HEK293 (cell line): ENCODE measurements around the gene TMIGD1.

Experiments
- CTCF ChIA-PET: fragments of 350-600 bp; formaldehyde crosslinking; extraction: SDS; loops from one replicate; lab custom pipeline; 2021; ENCODE audit warnings: antibody characterized with exemption; lab: Yijun Ruan, JAX
- POLR2A ChIA-PET: fragments of 300-600 bp; formaldehyde crosslinking; extraction: SDS; loops from one replicate; lab custom pipeline; 2020; ENCODE audit warnings: antibody characterized with exemption, inconsistent platforms; lab: Yijun Ruan, JAX
- H3K27ac ChIP-seq: fragments of 200-500 bp; sonication (Bioruptor generic); 2 replicates; pipeline ENCODE4 v1.5.1; 2014; ENCODE audit warnings: low read depth, low read length, control low read depth, inconsistent platforms; ENCODE audit errors: extremely low read depth
- H3K36me3 ChIP-seq, 2 experiments: fragments of 200-500 bp in 1 of 2; sonication (Bioruptor generic) in 1 of 2; 1 replicate in 1 of 2; 2 replicates in 1 of 2; pipeline ENCODE4 v1.5.1; 2014 to 2017; ENCODE audit warnings: inconsistent platforms in 2 of 2, low read length in 2 of 2; ENCODE audit not compliant: control insufficient read depth in 2 of 2, insufficient read depth in 1 of 2
- H3K4me1 ChIP-seq: fragments of 200-500 bp; sonication (Bioruptor generic); 2 replicates; pipeline ENCODE4 v1.5.1; 2014; ENCODE audit warnings: mild to moderate bottlenecking, low read length, inconsistent platforms; ENCODE audit not compliant: control insufficient read depth, insufficient read depth
- H3K4me3 ChIP-seq: 2 replicates; pipeline ENCODE4 v1.5.1; 2011; ENCODE audit warnings: low read depth, mild to moderate bottlenecking, control low read depth, low read length, moderate library complexity
- H3K9me3 ChIP-seq: fragments of 200-500 bp; sonication (Bioruptor generic); 2 replicates; pipeline ENCODE4 v1.5.1; 2014; ENCODE audit warnings: low read depth, low read length, inconsistent platforms; ENCODE audit not compliant: control insufficient read depth, insufficient read depth
- GFI1B ChIP-seq: fragments of 450-650 bp; formaldehyde crosslinking; IDR thresholded peaks from 2 replicates; pipeline ENCODE4 v1.5.1; 2016; ENCODE audit warnings: missing biosample characterization, missing genetic modification characterization
- GLI4 ChIP-seq: fragments of 450-650 bp; formaldehyde crosslinking; IDR thresholded peaks from 2 replicates; pipeline ENCODE4 v1.5.1; 2016; ENCODE audit warnings: missing biosample characterization, missing genetic modification characterization
- GLIS1 ChIP-seq: fragments of 450-650 bp; formaldehyde crosslinking; IDR thresholded peaks from 2 replicates; pipeline ENCODE4 v1.5.1; 2016; ENCODE audit warnings: missing biosample characterization, missing genetic modification characterization
- HOXD13 ChIP-seq: sonication (generic); formaldehyde crosslinking; IDR thresholded peaks from 2 replicates; pipeline ENCODE4 v1.8.0; 2022; ENCODE audit warnings: missing genetic modification reagents, borderline replicate concordance
- KLF9 ChIP-seq: fragments of 450-650 bp; formaldehyde crosslinking; IDR thresholded peaks from 2 replicates; pipeline ENCODE4 v1.5.1; 2016; ENCODE audit warnings: missing biosample characterization, missing genetic modification characterization, low read depth
- OVOL3 ChIP-seq: fragments of 450-650 bp; formaldehyde crosslinking; IDR thresholded peaks from 2 replicates; pipeline ENCODE4 v1.5.1; 2016; ENCODE audit warnings: missing biosample characterization, missing genetic modification characterization
- SP7 ChIP-seq: fragments of 450-650 bp; formaldehyde crosslinking; IDR thresholded peaks from 2 replicates; pipeline ENCODE4 v1.5.1; 2016; ENCODE audit warnings: missing biosample characterization, missing genetic modification characterization
- WT1 ChIP-seq: fragments of 450-650 bp; formaldehyde crosslinking; IDR thresholded peaks from 2 replicates; pipeline ENCODE4 v1.5.1; 2016; ENCODE audit warnings: missing biosample characterization, missing genetic modification characterization
- ZFHX2 ChIP-seq: fragments of 450-650 bp; formaldehyde crosslinking; conservative IDR thresholded peaks from 2 replicates; pipeline ENCODE4 v1.5.1; 2016; ENCODE audit warnings: missing biosample characterization, missing genetic modification characterization
- ZNF16 ChIP-seq: fragments of 450-650 bp; formaldehyde crosslinking; IDR thresholded peaks from 2 replicates; pipeline ENCODE4 v1.5.1; 2016; ENCODE audit warnings: low read depth, missing biosample characterization, missing genetic modification characterization
- ZNF324 ChIP-seq: fragments of 450-650 bp; formaldehyde crosslinking; IDR thresholded peaks from 2 replicates; pipeline ENCODE4 v1.5.1; 2016; ENCODE audit warnings: missing biosample characterization, missing genetic modification characterization
- ZNF366 ChIP-seq: fragments of 450-650 bp; formaldehyde crosslinking; conservative IDR thresholded peaks from 2 replicates; pipeline ENCODE4 v1.5.1; 2016; ENCODE audit warnings: missing biosample characterization, missing genetic modification characterization
- ZNF394 ChIP-seq: fragments of 450-650 bp; formaldehyde crosslinking; IDR thresholded peaks from 2 replicates; pipeline ENCODE4 v1.5.1; 2016; ENCODE audit warnings: missing biosample characterization, missing genetic modification characterization, mild to moderate bottlenecking, moderate library complexity, borderline replicate concordance
- ZNF624 ChIP-seq: fragments of 450-650 bp; formaldehyde crosslinking; IDR thresholded peaks from 2 replicates; pipeline ENCODE4 v1.5.1; 2017; ENCODE audit warnings: missing biosample characterization, missing genetic modification characterization
- ZNF629 ChIP-seq: fragments of 450-650 bp; formaldehyde crosslinking; IDR thresholded peaks from 2 replicates; pipeline ENCODE4 v1.5.1; 2017; ENCODE audit warnings: missing biosample characterization, missing genetic modification characterization
- ZNF791 ChIP-seq: fragments of 450-650 bp; formaldehyde crosslinking; IDR thresholded peaks from 2 replicates; pipeline ENCODE4 v1.5.1; 2016; ENCODE audit warnings: missing biosample characterization, missing genetic modification characterization
- TF ChIP-seq, protein P1 (sequence below): fragments of 450-650 bp; formaldehyde crosslinking; IDR thresholded peaks from 2 replicates; pipeline ENCODE4 v1.5.1; 2016; ENCODE audit warnings: missing biosample characterization, missing genetic modification characterization, low read depth
- TF ChIP-seq, protein P2 (sequence below): fragments of 450-650 bp; formaldehyde crosslinking; conservative IDR thresholded peaks from 2 replicates; pipeline ENCODE4 v1.5.1; 2016; ENCODE audit warnings: low read depth, missing biosample characterization, missing genetic modification characterization
- TF ChIP-seq, protein P3 (sequence below): fragments of 450-650 bp; formaldehyde crosslinking; IDR thresholded peaks from 2 replicates; pipeline ENCODE4 v1.5.1; 2016; ENCODE audit warnings: missing biosample characterization, missing genetic modification characterization
- TF ChIP-seq, protein P4 (sequence below): fragments of 450-650 bp; formaldehyde crosslinking; IDR thresholded peaks from 2 replicates; pipeline ENCODE4 v1.5.1; 2016; ENCODE audit warnings: missing biosample characterization, missing genetic modification characterization
- TF ChIP-seq, protein P5 (sequence below): fragments of 450-650 bp; formaldehyde crosslinking; IDR thresholded peaks from 2 replicates; pipeline ENCODE4 v1.5.1; 2017; ENCODE audit warnings: missing biosample characterization, missing genetic modification characterization
- TF ChIP-seq, protein P6 (sequence below): fragments of 450-650 bp; formaldehyde crosslinking; IDR thresholded peaks from 2 replicates; pipeline ENCODE4 v1.5.1; 2016; ENCODE audit warnings: missing biosample characterization, missing genetic modification characterization

Gene TMIGD1

DNA sequence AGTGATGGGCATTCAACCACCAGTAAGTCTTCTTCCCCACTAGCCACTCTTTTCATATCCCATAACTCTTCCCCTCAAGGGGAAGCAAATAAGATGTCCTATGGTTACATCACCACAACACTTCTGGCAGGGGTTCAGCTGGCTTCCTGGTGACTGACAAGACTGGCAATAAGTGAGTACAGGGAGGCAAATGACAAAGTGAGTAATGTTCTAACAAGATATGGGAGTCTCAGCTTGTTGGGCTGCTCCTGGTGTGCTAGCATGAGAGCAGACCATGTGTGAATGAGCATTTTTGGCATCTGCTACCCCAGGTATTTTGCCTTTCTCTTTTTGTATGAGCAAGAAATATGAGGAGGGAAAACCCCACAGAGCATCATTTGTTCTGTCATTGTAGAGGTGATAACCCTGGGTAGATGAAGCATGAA is 9.9 kb downstream of the TMIGD1 start:
- H3K4me3 ChIP-seq = no peak overlapping the region
- POLR2A ChIA-PET = interaction anchor here (1.2 to 1.3 kb wide), 2 partner anchors 32 to 33 kb away, joined by 3 read pairs; partner anchors contain the start of gene BLMH
- H3K27ac ChIP-seq = no peak overlapping the region
- peak; percentile 60; the same call in 1 of the 2 replicates for TF ChIP-seq SP7 (tag by site-specific recombination)
- no peak for TF ChIP-seq ZNF629
- no peak for TF ChIP-seq OVOL3 (tag by site-specific recombination)
- TF ChIP-seq ZNF791 (tag by site-specific recombination) = no peak
- no peak for TF ChIP-seq ZFHX2 (tag by site-specific recombination)
- TF ChIP-seq, protein P1, sequence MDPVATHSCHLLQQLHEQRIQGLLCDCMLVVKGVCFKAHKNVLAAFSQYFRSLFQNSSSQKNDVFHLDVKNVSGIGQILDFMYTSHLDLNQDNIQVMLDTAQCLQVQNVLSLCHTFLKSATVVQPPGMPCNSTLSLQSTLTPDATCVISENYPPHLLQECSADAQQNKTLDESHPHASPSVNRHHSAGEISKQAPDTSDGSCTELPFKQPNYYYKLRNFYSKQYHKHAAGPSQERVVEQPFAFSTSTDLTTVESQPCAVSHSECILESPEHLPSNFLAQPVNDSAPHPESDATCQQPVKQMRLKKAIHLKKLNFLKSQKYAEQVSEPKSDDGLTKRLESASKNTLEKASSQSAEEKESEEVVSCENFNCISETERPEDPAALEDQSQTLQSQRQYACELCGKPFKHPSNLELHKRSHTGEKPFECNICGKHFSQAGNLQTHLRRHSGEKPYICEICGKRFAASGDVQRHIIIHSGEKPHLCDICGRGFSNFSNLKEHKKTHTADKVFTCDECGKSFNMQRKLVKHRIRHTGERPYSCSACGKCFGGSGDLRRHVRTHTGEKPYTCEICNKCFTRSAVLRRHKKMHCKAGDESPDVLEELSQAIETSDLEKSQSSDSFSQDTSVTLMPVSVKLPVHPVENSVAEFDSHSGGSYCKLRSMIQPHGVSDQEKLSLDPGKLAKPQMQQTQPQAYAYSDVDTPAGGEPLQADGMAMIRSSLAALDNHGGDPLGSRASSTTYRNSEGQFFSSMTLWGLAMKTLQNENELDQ (tag by site-specific recombination) = no peak
- no peak for TF ChIP-seq KLF9 (tag by site-specific recombination)
- no peak for TF ChIP-seq GFI1B (tag by site-specific recombination)
- no peak for TF ChIP-seq ZNF16 (tag by site-specific recombination)
- TF ChIP-seq, protein P2, sequence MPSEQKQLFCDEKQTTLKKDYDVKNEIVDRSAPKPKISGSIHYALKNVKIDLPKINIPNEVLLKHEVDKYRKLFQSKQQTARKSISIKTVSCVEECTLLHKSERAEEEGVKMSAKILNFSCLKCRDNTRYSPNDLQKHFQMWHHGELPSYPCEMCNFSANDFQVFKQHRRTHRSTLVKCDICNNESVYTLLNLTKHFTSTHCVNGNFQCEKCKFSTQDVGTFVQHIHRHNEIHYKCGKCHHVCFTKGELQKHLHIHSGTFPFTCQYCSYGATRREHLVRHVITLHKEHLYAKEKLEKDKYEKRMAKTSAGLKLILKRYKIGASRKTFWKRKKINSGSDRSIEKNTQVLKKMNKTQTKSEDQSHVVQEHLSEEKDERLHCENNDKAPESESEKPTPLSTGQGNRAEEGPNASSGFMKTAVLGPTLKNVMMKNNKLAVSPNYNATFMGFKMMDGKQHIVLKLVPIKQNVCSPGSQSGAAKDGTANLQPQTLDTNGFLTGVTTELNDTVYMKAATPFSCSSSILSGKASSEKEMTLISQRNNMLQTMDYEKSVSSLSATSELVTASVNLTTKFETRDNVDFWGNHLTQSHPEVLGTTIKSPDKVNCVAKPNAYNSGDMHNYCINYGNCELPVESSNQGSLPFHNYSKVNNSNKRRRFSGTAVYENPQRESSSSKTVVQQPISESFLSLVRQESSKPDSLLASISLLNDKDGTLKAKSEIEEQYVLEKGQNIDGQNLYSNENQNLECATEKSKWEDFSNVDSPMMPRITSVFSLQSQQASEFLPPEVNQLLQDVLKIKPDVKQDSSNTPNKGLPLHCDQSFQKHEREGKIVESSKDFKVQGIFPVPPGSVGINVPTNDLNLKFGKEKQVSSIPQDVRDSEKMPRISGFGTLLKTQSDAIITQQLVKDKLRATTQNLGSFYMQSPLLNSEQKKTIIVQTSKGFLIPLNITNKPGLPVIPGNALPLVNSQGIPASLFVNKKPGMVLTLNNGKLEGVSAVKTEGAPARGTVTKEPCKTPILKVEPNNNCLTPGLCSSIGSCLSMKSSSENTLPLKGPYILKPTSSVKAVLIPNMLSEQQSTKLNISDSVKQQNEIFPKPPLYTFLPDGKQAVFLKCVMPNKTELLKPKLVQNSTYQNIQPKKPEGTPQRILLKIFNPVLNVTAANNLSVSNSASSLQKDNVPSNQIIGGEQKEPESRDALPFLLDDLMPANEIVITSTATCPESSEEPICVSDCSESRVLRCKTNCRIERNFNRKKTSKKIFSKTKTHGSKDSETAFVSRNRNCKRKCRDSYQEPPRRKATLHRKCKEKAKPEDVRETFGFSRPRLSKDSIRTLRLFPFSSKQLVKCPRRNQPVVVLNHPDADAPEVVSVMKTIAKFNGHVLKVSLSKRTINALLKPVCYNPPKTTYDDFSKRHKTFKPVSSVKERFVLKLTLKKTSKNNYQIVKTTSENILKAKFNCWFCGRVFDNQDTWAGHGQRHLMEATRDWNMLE = peak; percentile 51; the same call in 1 of the 2 replicates
- TF ChIP-seq GLI4 (tag by site-specific recombination) = no peak
- TF ChIP-seq ZNF394 (tag by site-specific recombination) = no peak
- TF ChIP-seq, protein P3, sequence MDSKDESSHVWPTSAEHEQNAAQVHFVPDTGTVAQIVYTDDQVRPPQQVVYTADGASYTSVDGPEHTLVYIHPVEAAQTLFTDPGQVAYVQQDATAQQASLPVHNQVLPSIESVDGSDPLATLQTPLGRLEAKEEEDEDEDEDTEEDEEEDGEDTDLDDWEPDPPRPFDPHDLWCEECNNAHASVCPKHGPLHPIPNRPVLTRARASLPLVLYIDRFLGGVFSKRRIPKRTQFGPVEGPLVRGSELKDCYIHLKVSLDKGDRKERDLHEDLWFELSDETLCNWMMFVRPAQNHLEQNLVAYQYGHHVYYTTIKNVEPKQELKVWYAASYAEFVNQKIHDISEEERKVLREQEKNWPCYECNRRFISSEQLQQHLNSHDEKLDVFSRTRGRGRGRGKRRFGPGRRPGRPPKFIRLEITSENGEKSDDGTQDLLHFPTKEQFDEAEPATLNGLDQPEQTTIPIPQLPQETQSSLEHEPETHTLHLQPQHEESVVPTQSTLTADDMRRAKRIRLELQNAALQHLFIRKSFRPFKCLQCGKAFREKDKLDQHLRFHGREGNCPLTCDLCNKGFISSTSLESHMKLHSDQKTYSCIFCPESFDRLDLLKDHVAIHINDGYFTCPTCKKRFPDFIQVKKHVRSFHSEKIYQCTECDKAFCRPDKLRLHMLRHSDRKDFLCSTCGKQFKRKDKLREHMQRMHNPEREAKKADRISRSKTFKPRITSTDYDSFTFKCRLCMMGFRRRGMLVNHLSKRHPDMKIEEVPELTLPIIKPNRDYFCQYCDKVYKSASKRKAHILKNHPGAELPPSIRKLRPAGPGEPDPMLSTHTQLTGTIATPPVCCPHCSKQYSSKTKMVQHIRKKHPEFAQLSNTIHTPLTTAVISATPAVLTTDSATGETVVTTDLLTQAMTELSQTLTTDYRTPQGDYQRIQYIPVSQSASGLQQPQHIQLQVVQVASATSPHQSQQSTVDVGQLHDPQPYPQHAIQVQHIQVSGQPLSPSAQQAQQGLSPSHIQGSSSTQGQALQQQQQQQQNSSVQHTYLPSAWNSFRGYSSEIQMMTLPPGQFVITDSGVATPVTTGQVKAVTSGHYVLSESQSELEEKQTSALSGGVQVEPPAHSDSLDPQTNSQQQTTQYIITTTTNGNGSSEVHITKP = peak; percentile 95
- TF ChIP-seq, protein P4, sequence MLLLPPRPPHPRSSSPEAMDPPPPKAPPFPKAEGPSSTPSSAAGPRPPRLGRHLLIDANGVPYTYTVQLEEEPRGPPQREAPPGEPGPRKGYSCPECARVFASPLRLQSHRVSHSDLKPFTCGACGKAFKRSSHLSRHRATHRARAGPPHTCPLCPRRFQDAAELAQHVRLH (tag by site-specific recombination) = no peak
- no peak for TF ChIP-seq ZNF624 (tag by site-specific recombination)
- TF ChIP-seq, protein P5, sequence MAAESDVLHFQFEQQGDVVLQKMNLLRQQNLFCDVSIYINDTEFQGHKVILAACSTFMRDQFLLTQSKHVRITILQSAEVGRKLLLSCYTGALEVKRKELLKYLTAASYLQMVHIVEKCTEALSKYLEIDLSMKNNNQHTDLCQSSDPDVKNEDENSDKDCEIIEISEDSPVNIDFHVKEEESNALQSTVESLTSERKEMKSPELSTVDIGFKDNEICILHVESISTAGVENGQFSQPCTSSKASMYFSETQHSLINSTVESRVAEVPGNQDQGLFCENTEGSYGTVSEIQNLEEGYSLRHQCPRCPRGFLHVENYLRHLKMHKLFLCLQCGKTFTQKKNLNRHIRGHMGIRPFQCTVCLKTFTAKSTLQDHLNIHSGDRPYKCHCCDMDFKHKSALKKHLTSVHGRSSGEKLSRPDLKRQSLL (tag by site-specific recombination) = no peak
- TF ChIP-seq, protein P6, sequence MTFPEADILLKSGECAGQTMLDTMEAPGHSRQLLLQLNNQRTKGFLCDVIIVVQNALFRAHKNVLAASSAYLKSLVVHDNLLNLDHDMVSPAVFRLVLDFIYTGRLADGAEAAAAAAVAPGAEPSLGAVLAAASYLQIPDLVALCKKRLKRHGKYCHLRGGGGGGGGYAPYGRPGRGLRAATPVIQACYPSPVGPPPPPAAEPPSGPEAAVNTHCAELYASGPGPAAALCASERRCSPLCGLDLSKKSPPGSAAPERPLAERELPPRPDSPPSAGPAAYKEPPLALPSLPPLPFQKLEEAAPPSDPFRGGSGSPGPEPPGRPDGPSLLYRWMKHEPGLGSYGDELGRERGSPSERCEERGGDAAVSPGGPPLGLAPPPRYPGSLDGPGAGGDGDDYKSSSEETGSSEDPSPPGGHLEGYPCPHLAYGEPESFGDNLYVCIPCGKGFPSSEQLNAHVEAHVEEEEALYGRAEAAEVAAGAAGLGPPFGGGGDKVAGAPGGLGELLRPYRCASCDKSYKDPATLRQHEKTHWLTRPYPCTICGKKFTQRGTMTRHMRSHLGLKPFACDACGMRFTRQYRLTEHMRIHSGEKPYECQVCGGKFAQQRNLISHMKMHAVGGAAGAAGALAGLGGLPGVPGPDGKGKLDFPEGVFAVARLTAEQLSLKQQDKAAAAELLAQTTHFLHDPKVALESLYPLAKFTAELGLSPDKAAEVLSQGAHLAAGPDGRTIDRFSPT = no peak
- peak; percentile 64 for TF ChIP-seq WT1 (tag by site-specific recombination)
- no peak for TF ChIP-seq ZNF324 (tag by site-specific recombination)
- TF ChIP-seq HOXD13 (CRISPR knock-in tag) = no peak
- TF ChIP-seq GLIS1 (tag by site-specific recombination) = no peak
- peak; percentile 46 for TF ChIP-seq ZNF366

More for the DNA sequence above, 9.9 kb downstream of the TMIGD1 start:
- CTCF ChIA-PET = interaction anchor here (0.7 to 2.9 kb wide), 7 partner anchors 11 to 502 kb away, joined by 3 to 12 read pairs (median 3); no protein-coding TSS in a partner anchor
- H3K9me3 ChIP-seq = no peaks in the 10 kb centered on the region
- 0 out of 2 replicates have a peak, but pooled peaks cover 3% of the 10 kb centered on the region for H3K4me1 ChIP-seq
- no peaks in the 10 kb centered on the region for H3K36me3 ChIP-seq
